B cell (primary cell): ENCODE data around the gene HCFC2. TPM values are rescaled to one million over a fixed set of nuclear protein-coding genes. Genes with fewer than 3 reads are reported as not detected.

Source experiments
- ATAC-seq: fragments of 200-7000 bp; cut with Tn5 transposase; one replicate; pipeline ENCODE4 v1.10.0; 2021; ENCODE audit warnings: low read depth, mild to moderate bottlenecking, moderate number of reproducible peaks, moderate library complexity
- CTCF ChIA-PET: fragments of 350-600 bp; sonication (Branson Sonifier 250); formaldehyde crosslinking; loops from one replicate; lab custom pipeline; 2021; ENCODE audit warnings: antibody characterized with exemption, inconsistent platforms; lab: Charles Lee
- POLR2A ChIA-PET: fragments of 350-600 bp; sonication (Branson Sonifier 250); formaldehyde crosslinking; loops from one replicate; lab custom pipeline; 2021; ENCODE audit warnings: antibody characterized with exemption; lab: Charles Lee
- DNase-seq: peaks from one replicate; pipeline ENCODE4 v3.0.0; 2013
- H2AFZ ChIP-seq: 2 replicates; pipeline ENCODE4 v1.6.1; 2012; ENCODE audit warnings: mild to moderate bottlenecking, low read depth, low read length; ENCODE audit not compliant: insufficient read depth, poor library complexity, severe bottlenecking
- H3K27ac ChIP-seq, 2 donors: 1 replicate in 1 of 2; 2 replicates in 1 of 2; pipeline ENCODE4 v1.5.1; 2012 to 2013; ENCODE audit warnings: low read length in 2 of 2, mild to moderate bottlenecking in 2 of 2, moderate library complexity in 1 of 2
- H3K27me3 ChIP-seq, 4 experiments: fragments of 200-600 bp in 1 of 4; sonication (generic) in 1 of 4; replicated peaks in 1 of 4; 1 replicate in 2 of 4; 2 replicates in 2 of 4; pipeline versions ENCODE4 v1.6.1 to v1.7.0; 2013 to 2016; ENCODE audit warnings: low read length in 3 of 4, mild to moderate bottlenecking in 2 of 4, mixed read lengths in 1 of 4, moderate library complexity in 1 of 4; ENCODE audit not compliant: insufficient read depth in 4 of 4, control insufficient read depth in 3 of 4; ENCODE audit errors: control extremely low read depth in 1 of 4
- H3K36me3 ChIP-seq, 2 experiments: replicated peaks in 1 of 2; 1 replicate in 1 of 2; 2 replicates in 1 of 2; pipeline versions ENCODE4 v1.6.1 to v1.7.1; 2013; ENCODE audit warnings: low read length in 1 of 2; ENCODE audit not compliant: insufficient read depth in 2 of 2, control insufficient read depth in 1 of 2; ENCODE audit errors: control extremely low read depth in 1 of 2, extremely low read depth in 1 of 2
- H3K4me1 ChIP-seq, 2 donors: fragments of 200-600 bp in 1 of 2; sonication (generic) in 1 of 2; 1 replicate in 1 of 2; 2 replicates in 1 of 2; pipeline versions ENCODE4 v1.5.1 to v1.6.1; 2013 to 2017; ENCODE audit warnings: low read length in 2 of 2; ENCODE audit not compliant: control insufficient read depth in 2 of 2, insufficient read depth in 2 of 2
- H3K4me2 ChIP-seq: replicated peaks from 2 replicates; pipeline ENCODE3; 2012; ENCODE audit warnings: mild to moderate bottlenecking, low read depth, low read length; ENCODE audit not compliant: poor library complexity, severe bottlenecking
- H3K4me3 ChIP-seq, 5 experiments: fragments of 200-600 bp in 1 of 5; sonication (generic) in 1 of 5; 1 replicate in 3 of 5; 2 replicates in 2 of 5; pipeline versions ENCODE4 v1.5.1 to v1.7.0; 2011 to 2016; ENCODE audit warnings: low read length in 4 of 5, mild to moderate bottlenecking in 4 of 5, low read depth in 2 of 5, control low read depth in 1 of 5, moderate library complexity in 1 of 5; ENCODE audit not compliant: insufficient read depth in 1 of 5; ENCODE audit errors: control extremely low read depth in 1 of 5, extremely low read depth in 1 of 5
- H3K79me2 ChIP-seq: fragments of 200-600 bp; sonication (generic); one replicate; pipeline ENCODE4 v1.6.0; 2016; ENCODE audit warnings: low read length; ENCODE audit not compliant: control insufficient read depth, insufficient read depth
- H3K9ac ChIP-seq: fragments of 200-600 bp; sonication (generic); 2 replicates; pipeline ENCODE4 v1.6.1; 2017; ENCODE audit warnings: mild to moderate bottlenecking, low read length, moderate library complexity
- H3K9me3 ChIP-seq, 3 donors: one replicate each; pipeline versions ENCODE4 v1.6.1 to v1.7.1; 2013; ENCODE audit warnings: low read length in 2 of 3; ENCODE audit not compliant: control insufficient read depth in 2 of 3, insufficient read depth in 1 of 3; ENCODE audit errors: control extremely low read depth in 1 of 3
- H4K20me1 ChIP-seq: 2 replicates; pipeline ENCODE4 v1.6.0; 2012; ENCODE audit warnings: mild to moderate bottlenecking, low read length; ENCODE audit not compliant: insufficient read depth, control insufficient read depth, poor library complexity, severe bottlenecking
- H3K27ac Mint-ChIP-seq: one replicate; pipeline ENCODE4 v1.8.0; 2021; ENCODE audit warnings: mixed read lengths
- H3K27me3 Mint-ChIP-seq: one replicate; pipeline ENCODE4 v1.8.0; 2021; ENCODE audit warnings: mixed read lengths
- H3K4me1 Mint-ChIP-seq: one replicate; pipeline ENCODE4 v1.8.0; 2021; ENCODE audit warnings: mixed read lengths
- H3K4me3 Mint-ChIP-seq: one replicate; pipeline ENCODE4 v1.8.0; 2021; ENCODE audit warnings: mixed read lengths
- H3K9me3 Mint-ChIP-seq: one replicate; pipeline ENCODE4 v1.8.0; 2022; ENCODE audit warnings: mixed read lengths; ENCODE audit not compliant: insufficient read depth
- CTCF ChIP-seq: fragments of 200-600 bp; IDR thresholded peaks from one replicate; pipeline ENCODE4 v1.8.0; 2022; ENCODE audit warnings: antibody characterized with exemption, mild to moderate bottlenecking
- EZH2 ChIP-seq: IDR thresholded peaks from 2 replicates; pipeline ENCODE4 v1.6.1; 2012; ENCODE audit warnings: borderline replicate concordance, low read depth, mild to moderate bottlenecking, moderate library complexity, low read length; ENCODE audit not compliant: insufficient read depth, poor library complexity, severe bottlenecking
- WGBS: methylation state at CpG from one replicate; pipeline ENCODE4 v1.1.5; 2013; ENCODE audit warnings: missing lambda C conversion rate; ENCODE audit not compliant: insufficient coverage; 5-methylcytosine and 5-hydroxymethylcytosine counted together
- intact Hi-C: fragments of 100-400 bp; cut with micrococcal nuclease; formaldehyde crosslinking; loops from one replicate; pipeline ENCODE4 v1.10.0; 2022
- polyA plus RNA-seq: library from polyadenylated mRNA; depleted of rRNA; stranded (reverse); fragments of >200 nt; gene quantifications from 2 replicates; pipeline ENCODE4 v1.2.3, GENCODE V29; 2012
- small RNA-seq: library from RNA; depleted of rRNA; stranded (forward); fragments of <200 nt; gene quantifications from one replicate; pipeline ENCODE3, GENCODE V24; 2012; ENCODE audit warnings: low replicate concordance, low read depth; ENCODE audit not compliant: insufficient read length
- total RNA-seq, 2 donors: library from RNA; stranded (reverse); fragments of 120-200 nt in 1 of 2; gene quantifications; 1 replicate in 1 of 2; 2 replicates in 1 of 2; pipeline versions ENCODE4 v1.2.3 to v1.2.4, GENCODE V29; 2013 to 2022

HCFC2 gene
- total and polyA plus RNA-seq, 2 donors (not counting 1 experiment from before 2014, with no cell fraction given), result 8.2 to 10.5 TPM

GRCh38 chr12:104154806-104155205, 90.5 kb downstream of the HCFC2 start:
- Histone ChIP-seq H4K20me1 (no peaks in the 10 kb centered on the region), H3K79me2 (no peaks in the 10 kb centered on the region), H3K27ac (no peak overlapping the region), H3K27me3 (no peaks in the 10 kb centered on the region), H3K36me3 (no peaks in the 10 kb centered on the region), H3K4me3 (no peak overlapping the region), H3K4me1 (peaks cover 4 to 9% of the 10 kb centered on the region in 2 donors), H3K4me2 (no peak overlapping the region), H3K9ac (no peak overlapping the region), H3K9me3 (no peaks in the 10 kb centered on the region), H2AFZ (no peak overlapping the region)
- ChIA-PET POLR2A (no interaction called here), CTCF (no interaction called here)
- Mint-ChIP-seq H3K27me3 (peaks cover 13% of the 10 kb centered on the region), H3K27ac (no peak overlapping the region), H3K9me3 (no peaks in the 10 kb centered on the region), H3K4me1 (peaks cover 6% of the 10 kb centered on the region), H3K4me3 (no peak overlapping the region)
- no CpG with 5 or more reads among the region's 2 CpGs for WGBS
- no peak for ATAC-seq
- TF ChIP-seq CTCF (no peak), EZH2 (no peak)
- intact Hi-C loops, result no loop called here
- no peak for DNase-seq

Small RNA genes lying within 50 kb of the gene (small RNA-seq; reads per million reads assigned to genes)
- gene RNA5SP370, result not detected

Other genes starting within 250 kb of the HCFC2 start
- gene NT5DC3, start 223.3 kb upstream of the HCFC2 start, total RNA-seq, result 10.6 and 14.7 TPM in 2 replicates
- gene NT5DC3, start 223.3 kb upstream of the HCFC2 start, polyA plus RNA-seq, result 3.1 and 4.4 TPM in 2 replicates
- 203 and 207 TPM in 2 replicates for gene HSP90B1, start 134.1 kb upstream of the HCFC2 start, total RNA-seq
- gene HSP90B1, start 134.1 kb upstream of the HCFC2 start, polyA plus RNA-seq, result 94.5 and 142 TPM in 2 replicates
- 35.5 and 40.5 TPM in 2 replicates for gene TDG, start 98.7 kb upstream of the HCFC2 start, total RNA-seq
- gene TDG, start 98.7 kb upstream of the HCFC2 start, polyA plus RNA-seq, result 8.6 and 14.9 TPM in 2 replicates
- not detected in 2 replicates for gene GLT8D2, start 14.3 kb upstream of the HCFC2 start, total RNA-seq
- gene GLT8D2, start 14.3 kb upstream of the HCFC2 start, polyA plus RNA-seq, result 0.09 TPM in 1 of 2 replicates, not detected in the other
- 20.2 and 27.2 TPM in 2 replicates for gene NFYB, start 73.7 kb downstream of the HCFC2 start, total RNA-seq
- gene NFYB, start 73.7 kb downstream of the HCFC2 start, polyA plus RNA-seq, result 11.7 and 15.2 TPM in 2 replicates
- 44.6 and 48.1 TPM in 2 replicates for gene TXNRD1, start 151.2 kb downstream of the HCFC2 start, total RNA-seq
- gene TXNRD1, start 151.2 kb downstream of the HCFC2 start, polyA plus RNA-seq, result 10.1 and 14.4 TPM in 2 replicates
- gene EID3, start 239.2 kb downstream of the HCFC2 start, total RNA-seq, result 9.2 and 9.4 TPM in 2 replicates
- 6.4 and 9.4 TPM in 2 replicates for gene EID3, start 239.2 kb downstream of the HCFC2 start, polyA plus RNA-seq